ENCODE results near the gene CCDC136.
A peak's percentile ranks its signal among the peaks of the same experiment; 100 is the strongest.

Gene CCDC136

GRCh38 chr7:128853799-128854198, 62.0 kb downstream of the CCDC136 start:
- Histone ChIP-seq H3K9me3 (ENCODE audit: insufficient read depth, low read depth, low read length) (no peaks in the 10 kb centered on the region), H3K4me3 (ENCODE audit: low read length) (no peak overlapping the region), H3K4me1 (ENCODE audit: insufficient read depth, low read length) (no peaks in the 10 kb centered on the region), H3K27me3 (ENCODE audit: insufficient read depth, low read length) (no peaks in the 10 kb centered on the region), H3K9ac (ENCODE audit: low read depth, low read length) (no peak overlapping the region), H3K27ac (ENCODE audit: low read length) (no peak overlapping the region), H3K36me3 (ENCODE audit: insufficient read depth, low read depth, low read length) (no peaks in the 10 kb centered on the region)

GRCh38 chr7:128854396-128854795, 62.6 kb downstream of the CCDC136 start:
- no peak overlapping the region for H3K9ac ChIP-seq (ENCODE audit: low read depth, low read length)
- no peaks in the 10 kb centered on the region for H3K36me3 ChIP-seq (ENCODE audit: insufficient read depth, low read depth, low read length)
- H3K9me3 ChIP-seq (ENCODE audit: insufficient read depth, low read depth, low read length) = no peaks in the 10 kb centered on the region
- no peak overlapping the region for H3K27ac ChIP-seq (ENCODE audit: low read length)
- H3K27me3 ChIP-seq (ENCODE audit: insufficient read depth, low read length) = no peaks in the 10 kb centered on the region
- no peaks in the 10 kb centered on the region for H3K4me1 ChIP-seq (ENCODE audit: insufficient read depth, low read length)
- no peak overlapping the region for H3K4me3 ChIP-seq (ENCODE audit: low read length)

- Histone ChIP-seq H3K9me3 (ENCODE audit: insufficient read depth, low read depth, low read length) (no peaks in the 10 kb centered on the region), H3K4me3 (ENCODE audit: low read length) (no peak overlapping the region), H3K27ac (ENCODE audit: low read length) (no peak overlapping the region), H3K27me3 (ENCODE audit: insufficient read depth, low read length) (no peaks in the 10 kb centered on the region), H3K36me3 (ENCODE audit: insufficient read depth, low read depth, low read length) (no peaks in the 10 kb centered on the region), H3K4me1 (ENCODE audit: insufficient read depth, low read length) (no peaks in the 10 kb centered on the region; the same call in 1 of the 2 replicates), H3K9ac (ENCODE audit: low read depth, low read length) (no peak overlapping the region)
Observed at GRCh38 chr7:128855559-128855958, 63.8 kb downstream of the CCDC136 start.

- Histone ChIP-seq H3K9ac (ENCODE audit: low read depth, low read length) (no peak overlapping the region), H3K4me3 (ENCODE audit: low read length) (no peak overlapping the region), H3K27ac (ENCODE audit: low read length) (no peak overlapping the region), H3K36me3 (ENCODE audit: insufficient read depth, low read depth, low read length) (no peaks in the 10 kb centered on the region), H3K27me3 (ENCODE audit: insufficient read depth, low read length) (no peaks in the 10 kb centered on the region), H3K9me3 (ENCODE audit: insufficient read depth, low read depth, low read length) (no peaks in the 10 kb centered on the region), H3K4me1 (ENCODE audit: insufficient read depth, low read length) (no peaks in the 10 kb centered on the region; the same call in 1 of the 2 replicates)
Observed at GRCh38 chr7:128856001-128856718, 64.4 kb downstream of the CCDC136 start.

GRCh38 chr7:128858380-128859231, 66.8 kb downstream of the CCDC136 start:
- no peak overlapping the region for H3K4me3 ChIP-seq (ENCODE audit: low read length)
- no peak overlapping the region for H3K9ac ChIP-seq (ENCODE audit: low read depth, low read length)
- no peaks in the 10 kb centered on the region for H3K27me3 ChIP-seq (ENCODE audit: insufficient read depth, low read length)
- H3K36me3 ChIP-seq (ENCODE audit: insufficient read depth, low read depth, low read length) = no peaks in the 10 kb centered on the region
- no peak overlapping the region for H3K27ac ChIP-seq (ENCODE audit: low read length)
- peaks cover 7% of the 10 kb centered on the region for H3K4me1 ChIP-seq (ENCODE audit: insufficient read depth, low read length)
- H3K9me3 ChIP-seq (ENCODE audit: insufficient read depth, low read depth, low read length) = no peaks in the 10 kb centered on the region

GRCh38 chr7:128859232-128860157, 67.7 kb downstream of the CCDC136 start:
- H3K27ac ChIP-seq (ENCODE audit: low read length) = no peak overlapping the region
- H3K4me1 ChIP-seq (ENCODE audit: insufficient read depth, low read length) = peaks cover 10% of the 10 kb centered on the region
- no peaks in the 10 kb centered on the region for H3K36me3 ChIP-seq (ENCODE audit: insufficient read depth, low read depth, low read length)
- no peaks in the 10 kb centered on the region for H3K27me3 ChIP-seq (ENCODE audit: insufficient read depth, low read length)
- H3K9ac ChIP-seq (ENCODE audit: low read depth, low read length) = no peak overlapping the region; the same call in 1 of the 2 replicates
- no peak overlapping the region for H3K4me3 ChIP-seq (ENCODE audit: low read length)
- H3K9me3 ChIP-seq (ENCODE audit: insufficient read depth, low read depth, low read length) = no peaks in the 10 kb centered on the region

- Histone ChIP-seq H3K4me3 (ENCODE audit: low read length) (no peak overlapping the region), H3K27ac (ENCODE audit: low read length) (no peak overlapping the region), H3K9me3 (ENCODE audit: insufficient read depth, low read depth, low read length) (no peaks in the 10 kb centered on the region), H3K36me3 (ENCODE audit: insufficient read depth, low read depth, low read length) (peaks cover 5% of the 10 kb centered on the region; the same call in 1 of the 2 replicates), H3K27me3 (ENCODE audit: insufficient read depth, low read length) (no peaks in the 10 kb centered on the region), H3K4me1 (ENCODE audit: insufficient read depth, low read length) (peaks cover 10% of the 10 kb centered on the region), H3K9ac (ENCODE audit: low read depth, low read length) (no peak overlapping the region)
Observed at GRCh38 chr7:128860158-128861073, 68.6 kb downstream of the CCDC136 start.

GRCh38 chr7:128861957-128862570, 70.3 kb downstream of the CCDC136 start:
- Histone ChIP-seq H3K4me1 (ENCODE audit: insufficient read depth, low read length) (peaks cover 10% of the 10 kb centered on the region), H3K27ac (ENCODE audit: low read length) (no peak overlapping the region), H3K36me3 (ENCODE audit: insufficient read depth, low read depth, low read length) (peaks cover 11% of the 10 kb centered on the region; the same call in 1 of the 2 replicates), H3K9ac (ENCODE audit: low read depth, low read length) (peak overlapping the region; percentile 54; the same call in 1 of the 2 replicates), H3K27me3 (ENCODE audit: insufficient read depth, low read length) (peaks cover 3% of the 10 kb centered on the region), H3K4me3 (ENCODE audit: low read length) (peak overlapping the region; percentile 93), H3K9me3 (ENCODE audit: insufficient read depth, low read depth, low read length) (no peaks in the 10 kb centered on the region)

- H3K9ac ChIP-seq (ENCODE audit: low read depth, low read length) = peak within 1 kb of the TSS; percentile 83
- peaks cover 10% of the 10 kb centered on the region for H3K27me3 ChIP-seq (ENCODE audit: insufficient read depth, low read length)
- H3K4me1 ChIP-seq (ENCODE audit: insufficient read depth, low read length) = peaks cover 10% of the 10 kb centered on the region
- H3K36me3 ChIP-seq (ENCODE audit: insufficient read depth, low read depth, low read length) = peaks cover 11% of the 10 kb centered on the region; the same call in 1 of the 2 replicates
- no peaks in the 10 kb centered on the region for H3K9me3 ChIP-seq (ENCODE audit: insufficient read depth, low read depth, low read length)
- H3K27ac ChIP-seq (ENCODE audit: low read length) = no peak within 1 kb of the TSS
- peak within 1 kb of the TSS; percentile 93 for H3K4me3 ChIP-seq (ENCODE audit: low read length)
Observed at GRCh38 chr7:128862571-128863432, 71.0 kb downstream of the CCDC136 start, which contains the start of gene ATP6V1F. Gene ATP6V1F, plus strand, starts transcription at chr7:128862856. Its CDS starts 49 bp downstream, at chr7:128862905.
